BLaER1 (cell line): ENCODE measurements around the gene C17orf107.
A peak's percentile ranks its signal among the peaks of the same experiment; 100 is the strongest.

Source experiments
- H3K27ac ChIP-seq: shearing (Covaris generic); formaldehyde crosslinking; 2 replicates; pipeline ENCODE4 v1.8.1; 2022
- H3K27me3 ChIP-seq: shearing (Covaris generic); formaldehyde crosslinking; 2 replicates; pipeline ENCODE4 v1.8.1; 2022
- H3K36me3 ChIP-seq: shearing (Covaris generic); formaldehyde crosslinking; 2 replicates; pipeline ENCODE4 v1.8.1; 2022
- H3K4me1 ChIP-seq: shearing (Covaris generic); formaldehyde crosslinking; 2 replicates; pipeline ENCODE4 v1.8.1; 2022
- H3K4me2 ChIP-seq: shearing (Covaris generic); formaldehyde crosslinking; 2 replicates; pipeline ENCODE4 v1.8.1; 2022
- H3K4me3 ChIP-seq: shearing (Covaris generic); formaldehyde crosslinking; 2 replicates; pipeline ENCODE4 v1.8.1; 2022
- H3K9ac ChIP-seq: shearing (Covaris generic); formaldehyde crosslinking; 2 replicates; pipeline ENCODE4 v1.8.1; 2022
- H3K9me3 ChIP-seq: shearing (Covaris generic); formaldehyde crosslinking; 2 replicates; pipeline ENCODE4 v1.8.1; 2022
- H4K20me1 ChIP-seq: shearing (Covaris generic); formaldehyde crosslinking; 2 replicates; pipeline ENCODE4 v1.8.1; 2022
- Cebpa-rat ChIP-seq: shearing (Covaris generic); IDR thresholded peaks from 2 replicates; pipeline ENCODE4 v1.8.1; 2022

Gene C17orf107

GRCh38 chr17:4939796-4940554 is 40.6 kb downstream of the C17orf107 start, which contains the start of the genes RNF167 and SLC25A11:
RNF167 (plus strand) TSS chr17:4940268; CDS start chr17:4940910, 642 bp downstream.
SLC25A11 (minus strand) TSS chr17:4940046; CDS start chr17:4939910, 136 bp downstream.
- H4K20me1 ChIP-seq, result peaks cover 47% of the 10 kb centered on the region
- H3K36me3 ChIP-seq, result peaks cover 68% of the 10 kb centered on the region
- peak within 1 kb of the TSS; percentile 98 for H3K9ac ChIP-seq
- H3K27ac ChIP-seq, result peak within 1 kb of the TSS; percentile 96
- H3K27me3 ChIP-seq, result no peaks in the 10 kb centered on the region
- H3K4me1 ChIP-seq, result peaks cover 68% of the 10 kb centered on the region
- no peak for TF ChIP-seq Cebpa-rat
- peak within 1 kb of the TSS; percentile 89 for H3K4me3 ChIP-seq
- peak within 1 kb of the TSS; percentile 99 for H3K4me2 ChIP-seq
- H3K9me3 ChIP-seq, result no peaks in the 10 kb centered on the region

GRCh38 chr17:4940555-4941318 is 41.4 kb downstream of the C17orf107 start:
- Histone ChIP-seq H3K27ac (peak overlapping the region; percentile 96), H3K9me3 (no peaks in the 10 kb centered on the region), H3K4me2 (peak overlapping the region; percentile 99), H3K4me1 (peaks cover 76% of the 10 kb centered on the region), H3K36me3 (peaks cover 71% of the 10 kb centered on the region), H3K9ac (peak overlapping the region; percentile 98), H3K27me3 (no peaks in the 10 kb centered on the region), H4K20me1 (peaks cover 55% of the 10 kb centered on the region), H3K4me3 (peak overlapping the region; percentile 89)
- peak; percentile 73; the same call in 1 of the 2 replicates for TF ChIP-seq Cebpa-rat

- TF ChIP-seq Cebpa-rat, result no peak
- H3K27ac ChIP-seq, result peak overlapping the region; percentile 96
- H4K20me1 ChIP-seq, result peaks cover 60% of the 10 kb centered on the region
- H3K4me3 ChIP-seq, result peak overlapping the region; percentile 89
- H3K4me1 ChIP-seq, result peaks cover 81% of the 10 kb centered on the region
- H3K4me2 ChIP-seq, result peak overlapping the region; percentile 99
- no peaks in the 10 kb centered on the region for H3K27me3 ChIP-seq
- H3K9me3 ChIP-seq, result no peaks in the 10 kb centered on the region
- peaks cover 71% of the 10 kb centered on the region for H3K36me3 ChIP-seq
- peak overlapping the region; percentile 98 for H3K9ac ChIP-seq
These were observed 41.9 kb downstream of the C17orf107 start for GRCh38 chr17:4941319-4941610.

- Histone ChIP-seq H3K4me3 (no peak overlapping the region), H3K27ac (0 out of 2 replicates have a peak overlapping the region, but pooled peaks have one; percentile 29), H3K27me3 (no peaks in the 10 kb centered on the region), H3K4me1 (peaks cover 75% of the 10 kb centered on the region), H3K9me3 (no peaks in the 10 kb centered on the region), H3K9ac (peak overlapping the region; percentile 55; the same call in 1 of the 2 replicates), H3K4me2 (peak overlapping the region; percentile 99), H4K20me1 (peaks cover 77% of the 10 kb centered on the region), H3K36me3 (peaks cover 60% of the 10 kb centered on the region)
- TF ChIP-seq Cebpa-rat, result no peak
These were observed 43.6 kb downstream of the C17orf107 start for GRCh38 chr17:4942760-4943508.

DNA sequence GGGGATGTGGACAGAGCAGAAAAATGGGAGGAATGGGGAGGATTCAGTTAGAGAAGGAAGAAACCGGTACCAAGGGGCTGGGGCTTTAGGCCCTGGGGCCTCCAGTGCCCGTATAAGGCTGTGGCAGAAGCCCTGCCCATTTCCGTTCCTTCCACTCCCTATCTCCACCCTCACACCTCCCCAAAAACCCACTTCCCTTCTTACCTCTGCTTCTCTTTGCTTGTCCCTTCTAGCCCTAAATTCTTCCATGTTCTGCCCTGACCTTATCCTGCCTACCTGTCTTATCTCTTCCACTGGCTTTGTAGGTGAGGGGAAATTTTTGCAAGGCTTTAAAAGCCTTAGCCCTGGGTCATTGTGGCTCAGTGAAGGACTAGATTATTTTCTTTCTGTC is 44.8 kb downstream of the C17orf107 start:
- Histone ChIP-seq H3K27me3 (no peaks in the 10 kb centered on the region), H3K9ac (peak overlapping the region; percentile 55), H4K20me1 (peaks cover 74% of the 10 kb centered on the region), H3K4me3 (peak overlapping the region; percentile 100), H3K27ac (peak overlapping the region; percentile 29; the same call in 1 of the 2 replicates), H3K9me3 (no peaks in the 10 kb centered on the region), H3K4me1 (peaks cover 63% of the 10 kb centered on the region), H3K4me2 (peak overlapping the region; percentile 99), H3K36me3 (peaks cover 52% of the 10 kb centered on the region)
- TF ChIP-seq Cebpa-rat, result no peak

- H3K9ac ChIP-seq, result peak overlapping the region; percentile 55
- peaks cover 62% of the 10 kb centered on the region for H3K4me1 ChIP-seq
- TF ChIP-seq Cebpa-rat, result no peak
- peak overlapping the region; percentile 100 for H3K4me3 ChIP-seq
- H3K27me3 ChIP-seq, result no peaks in the 10 kb centered on the region
- H3K27ac ChIP-seq, result peak overlapping the region; percentile 29; the same call in 1 of the 2 replicates
- H3K4me2 ChIP-seq, result peak overlapping the region; percentile 99
- H4K20me1 ChIP-seq, result peaks cover 74% of the 10 kb centered on the region
- no peaks in the 10 kb centered on the region for H3K9me3 ChIP-seq
- H3K36me3 ChIP-seq, result peaks cover 52% of the 10 kb centered on the region
These were observed 45.3 kb downstream of the C17orf107 start for GRCh38 chr17:4944554-4945175.

- no peak for TF ChIP-seq Cebpa-rat
- Histone ChIP-seq H3K9ac (peak overlapping the region; percentile 55), H3K27ac (0 out of 2 replicates have a peak overlapping the region, but pooled peaks have one; percentile 14), H3K36me3 (peaks cover 52% of the 10 kb centered on the region), H3K4me1 (peaks cover 65% of the 10 kb centered on the region), H4K20me1 (peaks cover 74% of the 10 kb centered on the region), H3K4me3 (peak overlapping the region; percentile 100), H3K9me3 (no peaks in the 10 kb centered on the region), H3K4me2 (peak overlapping the region; percentile 99), H3K27me3 (no peaks in the 10 kb centered on the region)
These were observed 46.0 kb downstream of the C17orf107 start for GRCh38 chr17:4945176-4945943.

- peak overlapping the region; percentile 99 for H3K4me2 ChIP-seq
- H3K9ac ChIP-seq, result peak overlapping the region; percentile 99
- H3K4me3 ChIP-seq, result peak overlapping the region; percentile 100
- peaks cover 52% of the 10 kb centered on the region for H3K36me3 ChIP-seq
- H4K20me1 ChIP-seq, result peaks cover 74% of the 10 kb centered on the region
- no peaks in the 10 kb centered on the region for H3K27me3 ChIP-seq
- H3K4me1 ChIP-seq, result peaks cover 69% of the 10 kb centered on the region
- H3K9me3 ChIP-seq, result no peaks in the 10 kb centered on the region
- no peak for TF ChIP-seq Cebpa-rat
- H3K27ac ChIP-seq, result no peak overlapping the region
These were observed 46.6 kb downstream of the C17orf107 start for GRCh38 chr17:4945944-4946280.
